Fibroblast of peridontal ligament (primary cell): ENCODE measurements around the gene SRC.
A peak's percentile ranks its signal among the peaks of the same experiment; 100 is the strongest.
"Not testable (repeated sequence)": the region's sequence is repeated elsewhere in the genome, so short reads cannot be mapped to it uniquely, and the experiment has no call there.

Experiments used
- DNase-seq: peaks from one replicate; pipeline ENCODE4 v3.0.0-alpha.2; 2010; ENCODE audit errors: extremely low read depth

SRC gene

GRCh38 chr20:37363221-37364012, 17.5 kb downstream of the SRC start:
- DNase-seq, result no peak

- DNase-seq, result no peak
These were observed 18.3 kb downstream of the SRC start for GRCh38 chr20:37364013-37364926.

- DNase-seq, result no peak
These were observed 19.0 kb downstream of the SRC start for GRCh38 chr20:37364927-37365272.

DNA sequence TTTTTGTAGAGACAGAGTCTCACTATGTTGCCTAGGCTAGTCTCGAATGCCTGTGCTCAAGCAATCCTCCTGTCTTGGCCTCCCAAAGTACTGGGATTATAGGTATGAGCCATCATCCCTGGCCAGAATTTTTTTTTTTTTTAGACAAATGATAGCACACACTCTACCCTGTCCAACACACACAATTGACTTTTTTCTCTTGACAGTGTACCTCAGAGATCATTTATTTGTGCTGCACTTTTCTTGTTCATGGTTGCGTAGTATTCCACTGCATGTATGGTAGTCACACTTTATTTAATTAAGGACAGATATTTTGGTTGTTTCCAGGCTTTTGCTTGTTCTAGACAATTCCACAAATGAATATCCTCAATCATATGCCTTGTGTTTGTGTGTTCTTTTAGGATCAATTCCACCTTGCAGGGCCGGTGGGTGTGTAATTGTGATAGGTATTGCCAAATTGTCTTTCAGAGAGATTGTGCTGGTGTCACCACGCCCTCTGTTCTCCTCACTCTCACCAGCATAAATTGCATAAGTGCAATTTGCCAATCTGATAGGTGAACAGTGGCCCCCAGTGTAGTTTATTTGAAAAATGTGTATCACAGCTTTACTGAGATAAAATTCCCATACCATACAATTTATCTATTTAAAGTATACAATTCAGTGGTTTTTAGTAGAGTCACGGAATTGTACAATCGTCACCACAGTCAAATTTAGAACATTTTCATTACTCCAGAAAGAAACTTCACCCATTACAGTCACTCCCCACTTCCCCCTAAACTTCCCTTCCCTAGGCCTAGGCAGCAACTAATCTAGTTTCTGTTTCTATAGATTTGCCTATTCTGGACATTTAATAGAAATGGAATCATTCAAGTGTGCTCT, 20.1 kb downstream of the SRC start:
- no peak for DNase-seq

GRCh38 chr20:37366743-37367142, 20.8 kb downstream of the SRC start:
- peak; percentile 72 for DNase-seq

GRCh38 chr20:37369846-37370245, 23.9 kb downstream of the SRC start:
- no peak for DNase-seq

GRCh38 chr20:37371845-37372244, 25.9 kb downstream of the SRC start:
- not testable (repeated sequence) for DNase-seq

- DNase-seq, result no peak
These were observed 26.5 kb downstream of the SRC start for GRCh38 chr20:37372441-37372840.

DNA sequence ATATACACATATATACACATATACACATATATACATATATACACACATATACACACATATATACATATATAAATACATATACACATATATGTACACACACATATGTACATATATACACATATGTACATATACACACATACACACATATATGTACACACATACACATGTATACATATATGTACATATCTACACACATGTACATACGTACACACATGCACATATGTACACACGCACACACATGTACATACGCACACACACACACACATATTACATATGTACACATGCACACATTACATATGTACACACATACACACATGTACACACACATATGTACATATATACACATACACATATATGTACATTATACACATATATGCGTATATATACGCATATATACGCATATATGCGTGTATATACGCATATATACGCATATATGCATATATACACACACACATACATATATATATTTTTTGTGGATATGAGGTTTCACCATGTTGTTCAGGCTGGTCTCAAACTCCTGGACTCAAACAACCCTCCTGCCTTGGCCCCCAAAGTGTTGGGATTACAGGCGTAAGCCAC, 27.2 kb downstream of the SRC start:
- DNase-seq, result no peak

GRCh38 chr20:37375227-37375626, 29.3 kb downstream of the SRC start:
- DNase-seq, result no peak

GRCh38 chr20:37376324-37376723, 30.4 kb downstream of the SRC start:
- DNase-seq, result no peak

- DNase-seq, result no peak
These were observed 30.9 kb downstream of the SRC start for GRCh38 chr20:37376791-37377190.

GRCh38 chr20:37377346-37378081, 31.6 kb downstream of the SRC start:
- no peak for DNase-seq

- no peak for DNase-seq
These were observed 32.5 kb downstream of the SRC start for GRCh38 chr20:37378420-37378784.

GRCh38 chr20:37378785-37379598, 33.1 kb downstream of the SRC start:
- DNase-seq, result no peak

- no peak for DNase-seq
These were observed 34.3 kb downstream of the SRC start for GRCh38 chr20:37379967-37380828.

GRCh38 chr20:37380864-37381579, 35.1 kb downstream of the SRC start:
- DNase-seq, result no peak
